Kidney epithelial cell (primary cell): ENCODE results near the gene SPHK2. TPM values are rescaled to one million over a fixed set of nuclear protein-coding genes. Genes with fewer than 3 reads are reported as not detected.

Experiments used
- DNase-seq: peaks from one replicate; pipeline ENCODE4 v3.0.0-alpha.2; 2010; ENCODE audit warnings: low read depth
- H3K27me3 ChIP-seq: 2 replicates; pipeline ENCODE4 v1.6.0; 2011; ENCODE audit warnings: low read length; ENCODE audit not compliant: control insufficient read depth, insufficient read depth
- H3K36me3 ChIP-seq: 2 replicates; pipeline ENCODE4 v1.5.1; 2011; ENCODE audit warnings: low read length; ENCODE audit not compliant: control insufficient read depth, insufficient read depth
- H3K4me3 ChIP-seq: 2 replicates; pipeline ENCODE4 v1.5.1; 2011; ENCODE audit warnings: low read depth, mild to moderate bottlenecking, control low read depth, low read length
- total RNA-seq: library from RNA; depleted of rRNA; stranded (reverse); fragments of >200 nt; gene quantifications from 2 replicates; pipeline ENCODE4 v1.2.3, GENCODE V29; 2015
- TF ChIP-seq, protein P1 (sequence below): IDR thresholded peaks from 2 replicates; pipeline ENCODE4 v1.5.1; 2011; ENCODE audit warnings: mild to moderate bottlenecking, moderate library complexity, low read length, control low read depth, inconsistent platforms; ENCODE audit not compliant: insufficient read depth, poor library complexity, severe bottlenecking

The SPHK2 gene
- total RNA-seq, 1 donor from 2014 or later = 27.9 TPM

DNA sequence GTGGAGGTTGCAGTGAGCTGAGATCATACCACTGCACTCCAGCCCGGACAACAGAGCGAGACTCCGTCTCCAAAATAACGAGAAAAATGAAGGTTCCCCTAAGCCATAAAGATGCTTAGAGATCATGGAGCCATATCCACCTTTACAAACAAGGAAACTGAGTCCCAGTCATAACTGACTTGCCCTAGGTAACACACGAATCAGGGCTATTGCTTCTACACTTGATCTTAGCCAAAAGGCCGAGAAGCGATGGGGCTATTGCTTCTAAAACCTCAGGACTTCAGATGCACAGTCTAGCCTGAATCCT is 14.7 kb downstream of the SPHK2 start:
- no peaks in the 10 kb centered on the region for H3K27me3 ChIP-seq
- TF ChIP-seq, protein P1, sequence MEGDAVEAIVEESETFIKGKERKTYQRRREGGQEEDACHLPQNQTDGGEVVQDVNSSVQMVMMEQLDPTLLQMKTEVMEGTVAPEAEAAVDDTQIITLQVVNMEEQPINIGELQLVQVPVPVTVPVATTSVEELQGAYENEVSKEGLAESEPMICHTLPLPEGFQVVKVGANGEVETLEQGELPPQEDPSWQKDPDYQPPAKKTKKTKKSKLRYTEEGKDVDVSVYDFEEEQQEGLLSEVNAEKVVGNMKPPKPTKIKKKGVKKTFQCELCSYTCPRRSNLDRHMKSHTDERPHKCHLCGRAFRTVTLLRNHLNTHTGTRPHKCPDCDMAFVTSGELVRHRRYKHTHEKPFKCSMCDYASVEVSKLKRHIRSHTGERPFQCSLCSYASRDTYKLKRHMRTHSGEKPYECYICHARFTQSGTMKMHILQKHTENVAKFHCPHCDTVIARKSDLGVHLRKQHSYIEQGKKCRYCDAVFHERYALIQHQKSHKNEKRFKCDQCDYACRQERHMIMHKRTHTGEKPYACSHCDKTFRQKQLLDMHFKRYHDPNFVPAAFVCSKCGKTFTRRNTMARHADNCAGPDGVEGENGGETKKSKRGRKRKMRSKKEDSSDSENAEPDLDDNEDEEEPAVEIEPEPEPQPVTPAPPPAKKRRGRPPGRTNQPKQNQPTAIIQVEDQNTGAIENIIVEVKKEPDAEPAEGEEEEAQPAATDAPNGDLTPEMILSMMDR = no peak
- DNase-seq = no peak
- no peak overlapping the region for H3K4me3 ChIP-seq
- H3K36me3 ChIP-seq = no peaks in the 10 kb centered on the region

DNA sequence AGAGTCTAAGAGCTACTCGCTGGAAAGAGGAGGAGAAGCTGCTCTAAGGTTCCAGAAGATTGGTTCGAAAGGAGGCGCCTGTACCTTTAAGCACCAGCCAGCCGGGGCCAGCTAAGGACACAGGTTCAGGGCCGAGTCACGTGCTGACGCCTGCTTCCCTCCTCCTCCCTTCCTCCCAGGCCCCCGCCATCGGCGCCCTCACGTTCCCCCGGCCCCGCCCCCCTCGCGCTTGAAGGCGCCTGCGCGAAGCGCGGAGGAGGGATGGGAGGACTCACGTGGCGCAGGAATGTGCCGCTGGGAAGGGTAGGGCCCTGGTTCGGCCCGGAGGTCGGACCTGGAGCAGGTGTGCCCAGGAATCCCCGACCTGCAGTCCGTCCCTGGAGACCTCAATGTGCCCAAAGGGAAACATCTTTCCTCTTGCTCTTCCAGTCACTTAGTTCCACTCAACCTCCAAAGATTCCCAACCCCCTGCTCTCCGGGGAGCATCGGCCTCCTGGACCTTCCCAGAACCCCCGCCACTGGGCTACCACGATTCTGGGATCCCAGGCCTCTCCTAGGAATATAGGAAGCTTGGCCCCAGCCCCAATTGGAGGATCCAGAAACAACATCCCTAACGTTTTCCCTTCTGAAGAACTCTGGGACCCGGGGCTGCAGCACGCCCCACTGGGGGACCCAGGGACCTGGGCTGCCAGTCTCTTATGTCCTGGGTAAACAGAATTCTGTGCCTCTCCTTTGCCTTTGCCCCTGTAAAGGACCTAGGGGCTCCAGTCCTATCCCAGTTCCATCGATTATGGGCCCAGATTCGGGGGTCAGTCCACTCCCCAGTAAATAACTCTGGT is 15.3 kb downstream of the SPHK2 start:
- Histone ChIP-seq H3K4me3 (no peak overlapping the region), H3K27me3 (peaks cover 3% of the 10 kb centered on the region), H3K36me3 (no peaks in the 10 kb centered on the region)
- TF ChIP-seq, protein P1 = no peak
- DNase-seq = peak; percentile 85

DNA sequence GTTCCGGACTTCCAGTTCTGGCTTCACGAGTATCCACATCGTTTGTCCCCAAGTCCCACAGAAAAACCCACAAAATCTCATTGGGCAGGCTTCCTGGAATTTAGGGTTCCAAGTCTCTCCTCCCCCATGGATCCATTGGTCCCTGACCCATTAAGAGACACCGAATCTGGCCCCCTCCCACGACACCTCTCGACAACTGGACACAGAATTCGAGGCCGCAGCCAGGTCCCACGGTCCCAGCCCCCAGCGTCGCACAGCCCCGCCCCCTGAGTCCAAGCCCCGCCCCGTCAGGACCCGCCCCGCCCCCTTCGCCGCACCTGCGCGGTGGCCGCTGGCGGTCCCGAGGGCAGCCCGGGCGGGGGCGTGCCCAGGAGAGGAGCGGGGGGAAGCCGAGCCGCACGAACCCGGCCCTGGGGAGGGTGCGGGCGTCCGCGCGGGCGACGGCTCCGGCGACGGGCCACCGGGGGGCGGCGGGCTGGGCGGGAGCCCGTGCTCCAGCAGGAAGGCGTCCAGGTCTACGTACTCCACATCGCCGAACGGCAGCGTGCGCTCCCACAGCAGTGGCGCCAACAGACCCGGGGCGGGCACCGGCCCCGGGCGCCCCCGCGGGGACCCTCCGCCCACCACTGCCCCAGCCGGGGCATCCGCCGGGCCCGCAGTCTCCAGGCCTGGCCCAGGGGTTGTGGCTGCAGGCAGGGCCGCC is 16.1 kb downstream of the SPHK2 start:
- no peak for DNase-seq
- Histone ChIP-seq H3K36me3 (no peaks in the 10 kb centered on the region), H3K27me3 (peaks cover 3% of the 10 kb centered on the region), H3K4me3 (peak overlapping the region; percentile 42)
- TF ChIP-seq, protein P1 = no peak

DNA sequence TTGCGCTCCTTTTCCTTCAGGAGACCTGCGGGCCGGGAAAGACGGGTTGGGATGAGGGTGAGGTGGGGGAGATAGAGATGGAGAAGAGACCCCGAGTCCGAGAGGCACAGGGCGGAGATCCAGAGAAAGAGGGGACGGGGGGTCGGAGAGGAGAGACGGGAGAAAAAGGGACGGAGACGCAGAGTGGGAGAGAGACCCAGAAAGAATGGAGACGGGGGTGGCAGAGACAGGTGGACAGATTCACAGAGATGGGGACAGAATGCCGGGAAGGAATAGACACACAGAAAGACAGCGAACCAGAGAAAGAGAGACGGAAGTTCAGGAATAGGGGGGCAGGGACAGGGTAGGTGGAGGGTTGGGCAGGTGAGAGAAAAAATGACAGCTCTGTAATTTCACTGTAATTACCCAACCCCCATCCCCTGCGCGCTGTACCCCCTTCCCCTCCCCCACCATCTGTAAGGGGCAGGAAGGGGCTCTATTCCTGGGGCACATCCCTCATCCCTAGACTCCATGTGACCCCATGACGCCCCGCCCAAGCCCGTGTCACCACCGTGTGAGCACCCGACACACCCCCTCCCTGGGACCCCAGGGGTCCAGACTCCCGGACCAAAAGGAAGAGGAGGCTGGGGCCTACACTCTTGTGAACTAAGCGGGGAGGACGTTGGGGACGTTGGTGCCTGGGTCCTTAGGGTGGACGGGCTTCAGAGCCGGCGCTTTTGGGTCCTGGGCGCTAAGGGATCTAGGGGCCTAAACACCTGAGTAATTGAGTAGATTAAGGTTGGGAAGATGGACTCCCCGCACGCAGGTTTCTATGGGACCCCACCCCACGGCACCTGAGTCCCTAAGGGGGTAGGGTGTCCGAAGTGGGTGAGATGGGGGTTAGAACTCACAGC is 16.9 kb downstream of the SPHK2 start:
- peak overlapping the region; percentile 42 for H3K4me3 ChIP-seq
- no peak for DNase-seq
- TF ChIP-seq, protein P1 = no peak
- no peaks in the 10 kb centered on the region for H3K36me3 ChIP-seq
- peaks cover 3% of the 10 kb centered on the region for H3K27me3 ChIP-seq

DNA sequence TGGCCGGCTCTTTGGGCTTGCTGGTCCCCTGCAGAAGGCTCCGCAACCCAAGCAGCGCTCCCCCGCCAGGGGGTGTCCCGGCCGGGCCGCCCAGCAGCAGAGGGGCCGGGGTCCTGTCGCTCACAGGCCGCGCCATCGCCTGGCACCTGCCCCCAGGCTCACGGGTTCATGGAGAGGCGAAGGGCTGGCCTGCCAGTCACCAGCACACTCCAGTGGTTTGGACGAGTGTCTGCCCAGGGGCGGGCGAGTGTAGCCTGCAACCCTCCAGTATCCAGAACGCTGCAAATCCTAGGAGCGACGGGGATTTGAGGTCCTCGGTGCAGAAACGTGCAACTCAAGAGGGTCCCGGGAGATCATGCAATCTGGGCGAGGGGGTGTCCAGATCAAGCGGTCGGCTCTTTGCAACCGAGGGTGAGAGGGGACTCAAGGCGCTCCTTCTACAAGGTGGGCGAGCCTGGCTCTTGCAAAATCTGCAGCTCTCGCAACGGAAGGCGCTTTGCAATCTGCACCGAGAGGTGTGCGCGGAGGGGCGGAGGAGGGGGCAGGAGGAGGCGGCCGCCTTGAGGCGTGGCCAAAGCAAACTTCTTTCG is 17.6 kb downstream of the SPHK2 start, which contains the start of gene DBP:
Gene DBP (minus strand): TSS at position 521 of the 590 bp plus-strand sequence. CDS start 385 bp downstream, at position 136.
- Histone ChIP-seq H3K36me3 (no peaks in the 10 kb centered on the region), H3K27me3 (peaks cover 3% of the 10 kb centered on the region), H3K4me3 (peak within 1 kb of the TSS; percentile 56)
- no peak for DNase-seq
- TF ChIP-seq, protein P1 = peak; percentile 18
